HG03457 (cell line): ENCODE data around the gene KLHL7.
"Not testable (repeated sequence)": the region's sequence is repeated elsewhere in the genome, so short reads cannot be mapped to it uniquely, and the experiment has no call there.

Source experiments
- ATAC-seq: cut with Tn5 transposase; IDR thresholded peaks from one replicate; pipeline ENCODE4 v1.9.1; 2021; ENCODE audit warnings: moderate number of reproducible peaks; ENCODE audit not compliant: unreplicated experiment

Gene KLHL7

GRCh38 chr7:23107781-23108180 is 2.2 kb downstream of the KLHL7 start:
- ATAC-seq = no peak

DNA sequence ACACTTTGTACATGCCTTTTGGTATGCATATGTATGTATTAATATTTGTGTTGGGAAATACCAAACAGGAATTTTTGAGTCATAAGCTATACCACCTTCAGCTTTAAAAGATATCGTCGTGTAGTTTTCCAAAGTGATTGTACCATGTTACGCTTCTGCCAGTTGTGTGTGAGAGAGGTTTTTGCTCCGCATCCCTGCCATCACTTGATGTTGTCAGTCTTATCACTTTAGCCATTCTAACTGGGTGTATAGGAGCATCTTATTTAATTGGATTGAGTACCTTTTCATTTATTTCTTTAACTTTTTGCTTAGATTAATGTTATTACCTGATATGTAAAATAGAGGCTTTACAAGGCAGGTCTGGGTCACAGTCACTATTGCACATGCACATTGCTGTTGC is 3.4 kb downstream of the KLHL7 start:
- ATAC-seq = no peak

DNA sequence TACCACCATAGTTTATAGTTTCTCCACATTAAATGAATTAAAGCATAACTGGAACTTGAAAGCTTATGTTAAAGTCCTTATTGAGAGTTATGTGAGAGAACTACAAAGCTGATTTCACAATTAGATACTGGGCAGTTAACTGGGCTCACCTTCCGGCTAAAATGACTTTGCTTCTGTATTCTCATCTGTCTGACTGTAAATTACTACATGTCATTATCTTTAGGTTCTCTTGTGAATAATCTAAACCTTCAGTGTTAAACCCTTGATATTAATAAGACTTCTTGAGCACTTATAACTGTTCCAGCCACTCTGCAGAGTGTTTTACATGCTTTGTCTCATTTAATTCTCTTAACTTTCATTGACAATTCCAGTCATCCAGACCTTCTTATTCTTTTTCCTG is 3.9 kb downstream of the KLHL7 start:
- ATAC-seq = no peak

DNA sequence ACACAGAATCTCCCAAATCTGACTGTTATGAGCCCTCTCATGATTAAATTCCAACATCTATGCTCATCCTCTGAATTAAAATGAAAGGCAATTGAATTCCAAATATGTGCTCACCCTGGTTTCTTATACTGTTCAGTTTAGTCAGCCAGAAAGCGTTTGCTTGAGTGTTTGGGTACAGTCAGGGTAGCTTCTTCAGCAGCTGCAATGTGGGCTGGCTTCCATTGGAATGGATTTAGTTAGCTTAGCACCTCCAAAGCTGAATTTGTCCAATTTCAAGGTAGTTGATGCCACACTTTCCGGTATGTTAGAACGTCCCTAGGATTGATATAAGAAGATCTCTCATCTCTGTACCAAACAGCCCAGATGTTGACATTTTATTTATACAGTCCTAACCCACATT is 9.3 kb downstream of the KLHL7 start:
- no peak for ATAC-seq

- no peak for ATAC-seq
These were observed 10.4 kb downstream of the KLHL7 start for GRCh38 chr7:23115991-23116390.

- ATAC-seq = no peak
These were observed 12.3 kb downstream of the KLHL7 start for GRCh38 chr7:23117841-23118240.

- no peak for ATAC-seq
These were observed 14.5 kb downstream of the KLHL7 start for GRCh38 chr7:23120106-23120505.

DNA sequence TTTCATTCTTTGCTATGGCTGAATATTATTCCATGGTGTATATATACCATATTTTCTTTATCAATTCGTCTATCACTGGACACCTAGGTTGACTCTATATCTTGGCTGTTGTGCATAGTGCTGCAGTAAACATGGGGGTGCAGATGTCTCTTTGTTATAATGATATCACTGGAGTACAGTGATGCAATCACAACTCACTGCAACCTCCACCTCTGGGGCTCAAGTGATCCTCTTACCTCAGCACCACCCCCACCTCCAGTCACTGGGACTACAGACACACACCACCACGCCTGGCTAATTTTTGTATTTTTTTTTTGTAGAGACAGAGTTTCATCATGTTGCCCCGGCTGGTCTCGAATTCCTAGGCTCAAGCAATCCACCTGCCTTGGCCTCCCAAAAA is 15.6 kb downstream of the KLHL7 start:
- ATAC-seq = no peak

- no peak for ATAC-seq
These were observed 17.4 kb downstream of the KLHL7 start for GRCh38 chr7:23123007-23123406.

GRCh38 chr7:23123465-23123864 is 17.9 kb downstream of the KLHL7 start:
- no peak for ATAC-seq

DNA sequence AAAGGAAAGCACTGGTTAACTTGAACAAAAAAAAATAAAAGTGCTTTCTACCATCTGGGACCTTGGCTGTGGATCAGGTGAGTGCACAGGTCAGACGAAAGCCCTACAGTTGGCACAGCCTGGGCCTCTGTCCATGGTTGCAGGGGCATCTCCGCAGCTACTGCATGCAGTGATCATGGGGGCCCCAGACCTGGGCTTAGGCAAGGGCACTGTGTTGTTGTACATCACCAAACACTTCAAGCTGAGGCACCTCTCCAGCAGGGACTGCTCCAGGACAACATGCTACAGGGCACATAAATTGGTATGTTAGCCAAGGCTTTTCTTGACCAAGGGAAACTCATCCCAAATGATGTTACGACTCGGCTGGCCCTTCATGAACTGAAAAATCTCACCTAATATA is 23.5 kb downstream of the KLHL7 start:
- ATAC-seq = no peak

- not testable (repeated sequence) for ATAC-seq
These were observed 26.2 kb downstream of the KLHL7 start for GRCh38 chr7:23131799-23132198.

DNA sequence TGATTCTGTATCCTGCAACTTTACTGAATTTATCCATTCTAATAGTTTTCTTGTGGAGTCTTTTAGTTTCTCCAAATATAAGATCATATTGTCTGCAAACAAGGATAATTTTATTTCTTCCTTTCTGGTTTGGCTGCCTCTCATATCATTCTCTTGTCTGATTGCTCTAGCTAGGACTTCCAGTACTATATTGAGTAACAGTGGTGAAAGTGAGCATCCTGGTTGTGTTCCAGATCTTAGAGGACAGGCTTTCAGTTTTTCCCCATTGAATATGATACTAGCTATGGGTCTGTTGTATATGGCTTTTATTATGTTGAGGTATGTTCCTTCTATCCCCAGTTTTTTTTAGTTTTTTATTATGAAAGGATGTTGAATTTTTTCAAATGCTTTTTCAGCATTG is 28.2 kb downstream of the KLHL7 start:
- no peak for ATAC-seq

DNA sequence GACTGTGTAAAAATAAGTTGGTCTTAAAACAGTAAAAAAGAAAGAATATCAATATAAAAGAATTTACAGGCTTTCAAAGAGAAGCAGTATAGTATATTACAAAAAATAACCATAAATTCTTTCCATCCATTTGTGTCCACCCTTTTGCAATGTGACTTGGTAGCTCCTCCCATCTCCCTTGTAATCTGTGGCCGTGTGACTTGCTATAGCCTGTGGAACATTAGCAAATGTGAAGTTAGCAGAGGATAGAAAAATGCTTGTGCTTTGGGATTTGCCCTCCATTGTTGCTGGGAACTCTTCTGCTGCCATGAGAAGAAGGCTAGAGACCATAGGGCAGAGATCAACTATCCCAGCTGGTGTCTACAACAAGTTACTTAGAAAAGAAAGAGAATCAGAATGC is 30.2 kb downstream of the KLHL7 start:
- ATAC-seq = no peak

DNA sequence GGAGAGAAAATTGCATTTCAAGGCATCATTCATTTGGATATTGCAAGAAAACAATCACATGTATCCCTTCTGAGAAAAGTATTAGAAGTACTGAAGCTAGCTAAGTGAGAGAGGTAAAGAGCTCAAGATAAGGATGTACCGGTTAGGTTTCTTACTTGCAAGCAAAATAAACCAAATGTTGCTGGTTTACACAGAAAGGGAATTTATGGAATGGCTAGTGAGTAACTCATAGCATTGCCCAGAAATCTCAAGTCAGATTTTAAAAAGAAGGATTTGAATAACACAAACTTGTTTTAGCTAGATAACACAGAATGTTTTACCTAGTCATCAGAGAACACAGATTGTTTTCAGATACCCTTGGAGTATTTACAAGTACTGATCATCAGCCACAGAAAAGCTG is 30.6 kb downstream of the KLHL7 start:
- ATAC-seq = no peak

DNA sequence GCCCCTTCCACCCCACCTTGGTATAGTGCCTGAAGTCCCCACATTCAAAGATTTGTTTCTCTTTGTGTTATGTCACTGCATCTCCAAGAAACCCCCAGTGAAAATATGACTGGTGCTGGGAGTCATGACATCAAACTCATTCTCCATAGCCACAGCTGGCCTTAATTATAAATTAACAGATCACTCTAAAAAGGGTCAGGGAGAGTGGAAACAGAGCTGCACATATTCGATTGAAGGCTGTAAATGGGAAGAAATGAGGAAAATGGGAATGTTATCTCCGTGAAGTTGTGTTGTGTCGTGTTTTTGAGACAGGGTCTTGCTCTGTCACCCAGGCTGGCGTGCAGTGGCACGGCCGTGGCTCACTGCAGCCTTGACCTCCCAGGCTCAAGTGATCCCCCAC is 52.1 kb downstream of the KLHL7 start:
- ATAC-seq = no peak

- no peak for ATAC-seq
These were observed 53.0 kb downstream of the KLHL7 start for GRCh38 chr7:23158546-23158945.

DNA sequence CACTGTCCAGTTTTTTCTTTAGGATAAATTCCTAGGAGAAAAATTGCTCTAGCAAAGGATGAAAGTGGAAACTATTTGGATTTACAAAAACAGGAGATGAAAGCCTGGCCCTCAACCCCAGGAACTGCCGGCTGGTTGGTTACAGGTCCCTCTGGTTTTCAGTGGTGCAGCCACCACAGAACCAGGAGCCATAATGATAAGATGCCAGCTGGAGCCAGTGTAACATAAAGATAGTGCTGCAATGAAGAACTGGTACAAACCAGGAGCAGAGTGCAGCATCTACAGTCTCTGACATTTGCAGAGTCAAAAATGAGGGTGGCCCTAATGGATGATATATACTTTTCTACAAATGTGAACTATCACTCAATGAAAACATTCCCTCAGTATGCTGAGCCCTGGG is 55.9 kb downstream of the KLHL7 start:
- ATAC-seq = no peak

DNA sequence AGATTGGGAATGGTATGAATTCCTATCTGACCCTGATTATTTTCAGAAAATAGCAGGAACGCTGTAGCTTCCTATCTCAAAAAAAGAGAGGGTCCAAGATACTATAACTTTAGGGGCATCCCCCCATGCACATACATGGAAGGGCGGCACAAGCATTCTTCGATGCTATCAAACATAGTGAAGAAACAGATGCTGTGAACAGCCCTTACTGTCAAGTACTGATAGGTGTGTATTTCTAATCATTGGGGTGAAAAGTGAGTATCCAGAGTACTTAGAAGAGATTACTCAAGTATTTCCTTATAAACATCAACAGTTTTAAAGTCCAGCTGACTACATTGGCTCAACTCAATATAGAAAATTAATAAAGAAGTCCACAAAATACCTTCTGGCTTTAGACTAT is 59.3 kb downstream of the KLHL7 start:
- ATAC-seq = no peak

GRCh38 chr7:23165316-23165715 is 59.7 kb downstream of the KLHL7 start:
- ATAC-seq = no peak

DNA sequence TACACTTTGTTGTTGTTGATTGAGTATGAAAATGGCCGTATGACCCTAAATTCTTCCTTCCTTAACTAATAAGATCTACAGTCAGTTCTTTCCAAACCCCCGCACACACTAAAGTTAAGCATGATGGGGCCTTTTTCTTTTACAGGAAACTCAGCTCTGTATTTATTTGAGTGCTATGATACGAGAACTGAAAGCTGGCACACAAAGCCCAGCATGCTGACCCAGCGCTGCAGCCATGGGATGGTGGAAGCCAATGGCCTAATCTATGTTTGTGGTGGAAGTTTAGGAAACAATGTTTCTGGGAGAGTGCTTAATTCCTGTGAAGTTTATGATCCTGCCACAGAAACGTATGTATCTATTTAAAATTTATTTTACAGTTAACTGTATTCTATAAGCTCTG is 62.1 kb downstream of the KLHL7 start:
- no peak for ATAC-seq

DNA sequence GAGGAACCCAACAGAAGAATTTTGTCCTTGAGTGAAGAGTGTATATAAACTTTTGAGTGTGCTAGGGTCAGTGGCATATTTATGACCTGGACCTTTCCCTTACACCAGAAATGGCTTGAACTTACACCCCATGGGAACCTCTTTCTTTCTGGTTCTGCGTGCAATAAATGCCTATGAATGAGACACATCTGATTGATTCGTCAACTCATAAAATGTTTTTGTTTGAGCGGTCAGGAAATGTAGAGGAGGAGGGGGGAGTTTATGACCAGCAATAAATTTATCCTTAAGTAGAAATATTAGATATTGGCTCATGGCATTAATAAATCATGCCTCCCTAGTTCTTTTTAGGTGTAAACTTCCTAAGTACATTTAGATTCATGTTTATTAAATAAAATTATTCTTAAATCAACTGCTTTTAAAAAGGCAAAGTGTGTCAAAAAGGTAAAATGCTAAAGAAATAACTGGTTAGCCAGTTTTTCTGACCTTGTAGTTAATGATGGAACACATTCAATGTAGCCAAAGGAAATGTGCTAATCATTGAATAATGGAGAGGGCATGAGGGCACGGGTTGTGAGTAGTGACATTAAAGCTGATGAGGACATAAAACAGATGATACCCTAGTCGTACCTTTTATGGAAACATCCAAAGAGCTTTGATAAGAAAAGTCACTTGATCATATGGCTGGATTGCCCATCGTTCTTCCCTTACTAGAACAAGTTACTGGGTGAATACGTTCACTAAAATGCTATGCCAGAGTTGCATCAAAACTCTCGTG is 62.7 kb downstream of the KLHL7 start:
- ATAC-seq = no peak

GRCh38 chr7:23175938-23176337 is 70.4 kb downstream of the KLHL7 start:
- no peak for ATAC-seq
